Activated CD4-positive, CD25-positive, alpha-beta regulatory T cell treated with anti-CD3 and anti-CD28 coated beads, Interleukin-2, amount 50 U/mL, for 16 hours (primary cell): ENCODE measurements around the gene DDIT4L.
"Not testable (repeated sequence)": the region's sequence is repeated elsewhere in the genome, so short reads cannot be mapped to it uniquely, and the experiment has no call there.

Experiments used
- DNase-seq: peaks from one replicate; pipeline ENCODE4 v3.0.0-alpha.2; 2020; ENCODE audit warnings: low read depth, low spot score

The DDIT4L gene

GRCh38 chr4:100189820-100190642 is at the start of gene DDIT4L:
Gene DDIT4L (minus strand): TSS chr4:100190468. CDS start chr4:100189983, 485 bp downstream.
- DNase-seq: no peak

- no peak for DNase-seq
Observed at GRCh38 chr4:100240008-100240407, 49.7 kb upstream of the DDIT4L start.

GRCh38 chr4:100224721-100225120 is 34.5 kb upstream of the DDIT4L start:
- DNase-seq: no peak

GRCh38 chr4:100224160-100224559 is 33.9 kb upstream of the DDIT4L start:
- DNase-seq: no peak

- DNase-seq: no peak
Observed at GRCh38 chr4:100208964-100209363, 18.7 kb upstream of the DDIT4L start.

- no peak for DNase-seq
Observed at GRCh38 chr4:100208459-100208858, 18.2 kb upstream of the DDIT4L start.

GRCh38 chr4:100206850-100207249 is 16.6 kb upstream of the DDIT4L start:
- DNase-seq: no peak

GRCh38 chr4:100198061-100198460 is 7.8 kb upstream of the DDIT4L start:
- no peak for DNase-seq

GRCh38 chr4:100196388-100197071 is 6.3 kb upstream of the DDIT4L start:
- DNase-seq: not testable (repeated sequence)

- no peak for DNase-seq
Observed at GRCh38 chr4:100190643-100191600, 654 bp upstream of the DDIT4L start.

GRCh38 chr4:100188829-100189228 is 1.4 kb downstream of the DDIT4L start:
- no peak for DNase-seq

- no peak for DNase-seq
Observed at GRCh38 chr4:100187781-100188180, 2.5 kb downstream of the DDIT4L start.

- no peak for DNase-seq
Observed at GRCh38 chr4:100184787-100185186, 5.5 kb downstream of the DDIT4L start.

GRCh38 chr4:100177855-100178254 is 12.4 kb downstream of the DDIT4L start:
- DNase-seq: no peak

GRCh38 chr4:100177126-100177525 is 13.1 kb downstream of the DDIT4L start:
- no peak for DNase-seq

- DNase-seq: no peak
Observed at GRCh38 chr4:100175858-100176257, 14.4 kb downstream of the DDIT4L start.

GRCh38 chr4:100174985-100175383 is 15.3 kb downstream of the DDIT4L start:
- DNase-seq: no peak

GRCh38 chr4:100170986-100171385 is 19.3 kb downstream of the DDIT4L start:
- DNase-seq: no peak

- DNase-seq: no peak
Observed at GRCh38 chr4:100169491-100170485, 20.5 kb downstream of the DDIT4L start.

GRCh38 chr4:100168521-100168920 is 21.7 kb downstream of the DDIT4L start:
- no peak for DNase-seq
